ENCODE measurements around the gene AVPI1.
A peak's percentile ranks its signal among the peaks of the same experiment; 100 is the strongest.
"Not testable (repeated sequence)": the region's sequence is repeated elsewhere in the genome, so short reads cannot be mapped to it uniquely, and the experiment has no call there.

AVPI1 gene

GRCh38 chr10:97648562-97649404 lies 38.3 kb downstream of the AVPI1 start:
- no peak for DNase-seq (ENCODE audit: extremely low spot score)
- TF ChIP-seq SP1 (IDR thresholded peaks at IDR 0.05) (no peak), FOXM1 (IDR thresholded peaks at IDR 0.05; ENCODE audit: borderline replicate concordance) (no peak), LEF1 (IDR thresholded peaks at IDR 0.05; ENCODE audit: borderline replicate concordance) (no peak), TARDBP (IDR thresholded peaks at IDR 0.05) (no peak), FOXA1 (IDR thresholded peaks at IDR 0.05) (no peak), NFRKB (IDR thresholded peaks at IDR 0.05) (no peak), SUZ12 (IDR thresholded peaks at IDR 0.05) (no peak), ZNF384 (IDR thresholded peaks at IDR 0.05) (no peak), ARNT (IDR thresholded peaks at IDR 0.05) (no peak), BHLHE40 (IDR thresholded peaks at IDR 0.05; ENCODE audit: borderline replicate concordance) (no peak), CTBP1 (IDR thresholded peaks at IDR 0.05; ENCODE audit: borderline replicate concordance) (no peak), FOXK2 (IDR thresholded peaks at IDR 0.05) (no peak), HDGF (IDR thresholded peaks at IDR 0.05; ENCODE audit: borderline replicate concordance) (no peak), L3MBTL2 (conservative IDR thresholded peaks at IDR 0.05) (no peak), PKNOX1 (IDR thresholded peaks at IDR 0.05) (no peak), ELF4 (IDR thresholded peaks at IDR 0.05) (no peak)
- CTCF ChIA-PET: interaction anchor here (0.6 to 0.7 kb wide), 2 partner anchors 39 to 114 kb away, joined by 3 read pairs; no protein-coding TSS in a partner anchor
- POLR2A ChIA-PET: interaction anchor here (1.4 kb wide), 1 partner anchor 8 kb away, joined by 7 read pairs; the partner anchor contains the start of gene PI4K2A

GRCh38 chr10:97647556-97647955 lies 39.5 kb downstream of the AVPI1 start:
- DNase-seq (ENCODE audit: extremely low spot score): no peak
- CTCF ChIA-PET: no interaction called here
- TF ChIP-seq FOXK2 (IDR thresholded peaks at IDR 0.05) (no peak), ELF4 (IDR thresholded peaks at IDR 0.05) (no peak), L3MBTL2 (conservative IDR thresholded peaks at IDR 0.05) (no peak), ZNF384 (IDR thresholded peaks at IDR 0.05) (no peak), LEF1 (IDR thresholded peaks at IDR 0.05; ENCODE audit: borderline replicate concordance) (no peak), FOXA1 (IDR thresholded peaks at IDR 0.05) (no peak), ARNT (IDR thresholded peaks at IDR 0.05) (no peak), TARDBP (IDR thresholded peaks at IDR 0.05) (no peak), NFRKB (IDR thresholded peaks at IDR 0.05) (no peak), FOXM1 (IDR thresholded peaks at IDR 0.05; ENCODE audit: borderline replicate concordance) (no peak), CTBP1 (IDR thresholded peaks at IDR 0.05; ENCODE audit: borderline replicate concordance) (no peak)
- POLR2A ChIA-PET: no interaction called here

GRCh38 chr10:97644936-97645335 lies 42.1 kb downstream of the AVPI1 start:
- TF ChIP-seq FOXA1 (IDR thresholded peaks at IDR 0.05): no peak
- no peak for TF ChIP-seq SP1 (IDR thresholded peaks at IDR 0.05)
- no peak for TF ChIP-seq NFRKB (IDR thresholded peaks at IDR 0.05)
- no peak for DNase-seq (ENCODE audit: extremely low spot score)
- ChIA-PET POLR2A (no interaction called here), CTCF (no interaction called here)

- POLR2A ChIA-PET: no interaction called here
- DNase-seq (ENCODE audit: extremely low spot score): no peak
- CTCF ChIA-PET: no interaction called here
- no peak for TF ChIP-seq ZNF384 (IDR thresholded peaks at IDR 0.05)
- no peak for TF ChIP-seq ARNT (IDR thresholded peaks at IDR 0.05)
- no peak for TF ChIP-seq CTBP1 (IDR thresholded peaks at IDR 0.05; ENCODE audit: borderline replicate concordance)
- TF ChIP-seq SP1 (IDR thresholded peaks at IDR 0.05): no peak
Observed at GRCh38 chr10:97643441-97643985, 43.5 kb downstream of the AVPI1 start.

- not testable (repeated sequence) for DNase-seq (ENCODE audit: extremely low spot score)
Observed at GRCh38 chr10:97642471-97643159, 44.4 kb downstream of the AVPI1 start.

GRCh38 chr10:97640868-97641811 lies 45.9 kb downstream of the AVPI1 start:
- ChIA-PET POLR2A (interaction anchor here (0.6 to 1.5 kb wide), 11 partner anchors 8 to 1511 kb away, joined by 3 to 8 read pairs (median 3); partner anchors contain the start of genes AVPI1, UBTD1, ZFYVE27 and ZNF518A), CTCF (interaction anchor here (0.5 to 0.6 kb wide), 2 partner anchors 13 to 69 kb away, joined by 4 read pairs; no protein-coding TSS in a partner anchor)
- TF ChIP-seq FOXM1 (IDR thresholded peaks at IDR 0.05; ENCODE audit: borderline replicate concordance) (no peak), LEF1 (IDR thresholded peaks at IDR 0.05; ENCODE audit: borderline replicate concordance) (peak; percentile 61; the same call in 1 of the 2 replicates), SP1 (IDR thresholded peaks at IDR 0.05) (no peak)
- peak; percentile 54 for DNase-seq (ENCODE audit: extremely low spot score)

More at GRCh38 chr10:97642471-97643159, 44.4 kb downstream of the AVPI1 start:
- CTCF ChIA-PET: not testable (repeated sequence)
- POLR2A ChIA-PET: interaction anchor here (0.6 kb wide), 1 partner anchor 10 kb away, joined by 3 read pairs; no protein-coding TSS in a partner anchor

Data from HEK293T (cell line).